Breast epithelium (tissue), 4 donors: ENCODE results near the gene TRIM24. TPM values are rescaled to one million over a fixed set of nuclear protein-coding genes. Genes with fewer than 3 reads are reported as not detected.

Source experiments
- DNase-seq, 2 donors: peaks; one replicate each; pipeline ENCODE4 v3.0.0-alpha.2; 2019; ENCODE audit warnings: low spot score in 2 of 2
- H3K27ac ChIP-seq, 2 donors: fragments of 200-600 bp; sonication (generic) in 1 of 2; one replicate each; pipeline ENCODE4 v1.5.1; 2016 to 2019; ENCODE audit warnings: mild to moderate bottlenecking in 1 of 2
- H3K27me3 ChIP-seq, 2 donors: fragments of 200-600 bp; sonication (generic) in 1 of 2; one replicate each; pipeline versions ENCODE4 v1.5.1 to v1.6.0; 2017 to 2019; ENCODE audit warnings: control low read depth in 1 of 2, mild to moderate bottlenecking in 1 of 2
- H3K36me3 ChIP-seq: fragments of 200-600 bp; one replicate; pipeline ENCODE4 v1.5.1; 2019
- H3K4me1 ChIP-seq, 2 donors: fragments of 200-600 bp; sonication (generic); one replicate each; pipeline ENCODE4 v1.5.1; 2016 to 2019; ENCODE audit warnings: control low read depth in 1 of 2
- H3K4me3 ChIP-seq, 3 donors: fragments of 200-600 bp; sonication (generic); 1 replicate in 2 of 3; 2 replicates in 1 of 3; pipeline ENCODE4 v1.5.1; 2016 to 2019; ENCODE audit warnings: mild to moderate bottlenecking in 3 of 3, moderate library complexity in 2 of 3
- H3K9me3 ChIP-seq, 2 donors: fragments of 200-600 bp; sonication (generic) in 1 of 2; one replicate each; pipeline ENCODE4 v1.5.1; 2016 to 2019; ENCODE audit warnings: control low read depth in 1 of 2
- CTCF ChIP-seq, 3 donors: fragments of 450-650 bp; IDR thresholded peaks; one replicate each; pipeline ENCODE4 v1.5.1; 2016 to 2017; ENCODE audit warnings: antibody characterized with exemption in 3 of 3, mild to moderate bottlenecking in 3 of 3, moderate library complexity in 3 of 3
- POLR2A ChIP-seq: fragments of 450-650 bp; IDR thresholded peaks from one replicate; pipeline ENCODE4 v1.6.1; 2016; ENCODE audit warnings: antibody characterized with exemption, mild to moderate bottlenecking, moderate library complexity
- POLR2AphosphoS5 ChIP-seq, 3 donors: sonication (generic); formaldehyde crosslinking; IDR thresholded peaks; one replicate each; pipeline ENCODE4 v1.6.1; 2017; ENCODE audit warnings: antibody characterized with exemption in 3 of 3
- intact Hi-C: fragments of 100-400 bp; cut with DNase I; formaldehyde crosslinking; loops from one replicate; pipeline ENCODE4 v1.15.1; 2023; ENCODE audit warnings: low total_unique reads
- total RNA-seq, 3 donors: library from RNA; depleted of rRNA; stranded (reverse); fragments of >200 nt; gene quantifications; one replicate each; pipeline ENCODE4 v1.1.0, GENCODE V29; 2016

The TRIM24 gene
- total RNA-seq, 3 donors from 2014 or later, result 15.0 to 28.1 (median 17.7) TPM

DNA sequence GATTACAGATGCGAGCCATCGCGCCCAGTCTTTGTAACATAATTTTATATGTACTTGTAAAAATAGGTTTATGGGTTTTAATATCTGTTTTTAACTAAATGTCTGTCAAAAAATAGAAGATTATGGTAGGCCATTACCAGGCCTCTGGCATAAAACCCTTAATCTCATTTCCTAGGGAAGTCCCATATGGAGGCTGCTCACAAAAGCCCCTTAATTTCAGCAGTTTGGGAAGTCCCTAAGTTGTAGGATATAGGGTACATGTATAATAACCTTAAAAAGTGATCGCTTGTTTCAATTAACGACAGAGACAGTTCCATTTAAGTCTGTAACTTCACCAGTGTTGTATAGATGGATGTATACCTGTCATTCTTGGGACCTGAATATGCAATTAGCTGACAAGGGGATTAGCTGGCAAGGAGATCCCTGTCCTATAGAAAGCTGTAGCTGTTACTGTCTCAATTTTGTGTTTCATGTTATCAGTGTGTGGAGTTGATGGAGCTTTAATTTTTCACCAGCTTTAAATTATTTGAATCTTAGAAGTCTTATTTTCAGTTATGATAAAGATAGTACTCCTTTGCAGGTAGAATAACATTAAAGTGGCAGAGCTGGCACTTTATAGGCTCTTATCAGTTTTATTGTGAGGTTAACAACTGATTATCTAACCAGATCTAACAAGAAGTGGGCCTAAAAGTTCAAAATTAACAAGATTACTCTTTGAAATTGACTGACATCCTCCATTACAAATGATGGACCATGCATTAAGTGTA is 10.5 kb downstream of the TRIM24 start:
- no peak for TF ChIP-seq POLR2A
- no peak for TF ChIP-seq POLR2AphosphoS5 (IDR thresholded peaks at IDR 0.05)
- no peak for TF ChIP-seq CTCF (IDR thresholded peaks at IDR 0.05)
- Histone ChIP-seq H3K4me3 (no peak overlapping the region), H3K27me3 (no peaks in the 10 kb centered on the region), H3K4me1 (no peaks in the 10 kb centered on the region), H3K36me3 (no peaks in the 10 kb centered on the region), H3K27ac (no peak overlapping the region), H3K9me3 (no peaks in the 10 kb centered on the region)
- DNase-seq, result no peak
- intact Hi-C loops, result no loop called here

GRCh38 chr7:138472292-138473079 is 12.4 kb downstream of the TRIM24 start:
- no peak for DNase-seq
- Histone ChIP-seq H3K9me3 (no peaks in the 10 kb centered on the region), H3K4me1 (no peaks in the 10 kb centered on the region), H3K4me3 (no peak overlapping the region), H3K27ac (no peak overlapping the region), H3K27me3 (no peaks in the 10 kb centered on the region), H3K36me3 (no peaks in the 10 kb centered on the region)
- intact Hi-C loops, result no loop called here
- no peak for TF ChIP-seq CTCF (IDR thresholded peaks at IDR 0.05)
- no peak for TF ChIP-seq POLR2A
- TF ChIP-seq POLR2AphosphoS5 (IDR thresholded peaks at IDR 0.05), result no peak

GRCh38 chr7:138475377-138475776 is 15.3 kb downstream of the TRIM24 start:
- Histone ChIP-seq H3K4me3 (no peak overlapping the region), H3K9me3 (no peaks in the 10 kb centered on the region), H3K27ac (no peak overlapping the region), H3K27me3 (no peaks in the 10 kb centered on the region), H3K36me3 (no peaks in the 10 kb centered on the region), H3K4me1 (no peaks in the 10 kb centered on the region)
- TF ChIP-seq POLR2AphosphoS5 (IDR thresholded peaks at IDR 0.05) (no peak), CTCF (IDR thresholded peaks at IDR 0.05) (no peak)
- DNase-seq, result no peak
- intact Hi-C loops, result no loop called here

- TF ChIP-seq POLR2A, result no peak
- no peak for TF ChIP-seq CTCF (IDR thresholded peaks at IDR 0.05)
- TF ChIP-seq POLR2AphosphoS5 (IDR thresholded peaks at IDR 0.05), result no peak
These were observed 17.1 kb downstream of the TRIM24 start for GRCh38 chr7:138477081-138477578.

DNA sequence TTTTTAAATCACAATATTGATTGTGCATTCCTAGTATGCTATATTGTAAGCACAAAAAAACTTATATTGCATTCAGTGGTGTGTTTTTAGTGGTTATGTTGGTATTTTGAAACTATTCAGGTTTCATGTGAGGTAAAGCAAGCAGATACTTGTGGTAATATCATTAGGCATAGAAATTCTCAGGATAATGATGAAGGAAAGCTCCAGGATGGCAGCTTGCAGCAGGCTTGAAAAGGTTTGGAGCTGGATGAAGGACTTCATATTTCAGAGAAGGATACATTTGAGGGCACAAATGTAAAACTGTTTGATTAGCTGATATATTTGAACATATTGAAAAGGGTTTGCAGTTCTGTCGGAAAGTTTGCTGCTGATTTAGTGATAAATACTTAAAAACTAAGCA is 17.5 kb downstream of the TRIM24 start:
- Histone ChIP-seq H3K9me3 (no peaks in the 10 kb centered on the region), H3K36me3 (no peaks in the 10 kb centered on the region), H3K27ac (no peak overlapping the region), H3K27me3 (no peaks in the 10 kb centered on the region), H3K4me3 (no peak overlapping the region), H3K4me1 (no peaks in the 10 kb centered on the region)
- TF ChIP-seq POLR2AphosphoS5 (IDR thresholded peaks at IDR 0.05), result no peak
- TF ChIP-seq POLR2A, result no peak
- TF ChIP-seq CTCF (IDR thresholded peaks at IDR 0.05), result no peak
- no peak for DNase-seq
- intact Hi-C loops, result no loop called here

More at GRCh38 chr7:138477081-138477578, 17.1 kb downstream of the TRIM24 start:
- H3K27ac ChIP-seq, result no peak overlapping the region
- no peaks in the 10 kb centered on the region for H3K27me3 ChIP-seq
- no peaks in the 10 kb centered on the region for H3K36me3 ChIP-seq
- H3K4me1 ChIP-seq, result no peaks in the 10 kb centered on the region
- H3K9me3 ChIP-seq, result no peaks in the 10 kb centered on the region
- no peak for DNase-seq
- intact Hi-C loops, result no loop called here
- no peak overlapping the region for H3K4me3 ChIP-seq
